ENCODE results near the gene LPXN.

LPXN gene

DNA sequence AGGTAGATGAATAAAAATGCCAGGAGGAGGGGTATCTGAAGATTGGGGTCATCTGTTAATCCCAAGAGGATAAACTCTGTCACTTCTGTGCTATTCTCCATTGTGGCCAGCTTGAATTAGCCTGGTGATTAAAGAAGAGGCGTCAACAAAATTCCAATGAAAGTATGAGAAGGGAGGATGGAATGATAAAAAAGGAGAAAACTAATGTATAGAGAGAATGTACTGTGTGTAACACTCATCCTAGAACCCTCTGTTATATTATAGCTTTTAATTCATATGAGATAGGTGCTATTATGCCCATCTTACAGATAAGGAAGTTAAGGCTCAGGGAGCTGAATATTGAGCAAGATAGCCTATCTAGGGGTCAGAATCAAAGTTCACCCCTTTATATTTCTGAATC lies 67.7 kb downstream of the LPXN start, which contains the start of gene OR5B21:
Gene OR5B21, minus strand, starts transcription at position 101 of the 400 bp plus-strand sequence. Its CDS starts 0 bp downstream, at position 101.
- Histone ChIP-seq H3K4me1 (ENCODE audit: insufficient read depth, low read length) (peaks cover 4% of the 10 kb centered on the region), H3K27me3 (ENCODE audit: insufficient read depth, low read length) (no peaks in the 10 kb centered on the region), H3K36me3 (ENCODE audit: insufficient read depth, low read depth, low read length) (no peaks in the 10 kb centered on the region), H3K4me3 (ENCODE audit: low read length) (no peak within 1 kb of the TSS), H3K9me3 (ENCODE audit: insufficient read depth, low read depth, low read length) (no peaks in the 10 kb centered on the region), H3K9ac (ENCODE audit: low read depth, low read length) (no peak within 1 kb of the TSS), H3K27ac (ENCODE audit: low read length) (no peak within 1 kb of the TSS)

DNA sequence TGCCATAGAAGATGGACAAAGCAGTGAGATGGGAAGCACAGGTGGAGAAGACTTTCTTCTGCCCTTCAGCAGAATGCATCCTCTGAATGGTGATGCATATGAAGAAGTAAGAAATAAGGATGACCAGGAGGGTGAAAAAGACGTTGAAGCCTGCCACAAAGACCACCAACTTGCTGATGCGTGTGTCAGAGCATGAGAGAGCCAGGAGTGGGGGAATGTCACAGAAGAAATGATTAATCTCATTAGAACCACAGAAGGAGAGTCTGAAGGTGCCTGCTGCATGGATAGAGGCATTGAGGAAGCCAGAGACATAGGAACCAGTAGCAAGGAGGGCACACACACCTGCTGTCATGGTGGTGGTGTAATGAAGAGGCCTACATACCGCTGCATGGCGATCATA lies 68.3 kb downstream of the LPXN start:
- Histone ChIP-seq H3K4me1 (ENCODE audit: insufficient read depth, low read length) (no peaks in the 10 kb centered on the region; the same call in 1 of the 2 replicates), H3K36me3 (ENCODE audit: insufficient read depth, low read depth, low read length) (no peaks in the 10 kb centered on the region), H3K27me3 (ENCODE audit: insufficient read depth, low read length) (no peaks in the 10 kb centered on the region), H3K27ac (ENCODE audit: low read length) (no peak overlapping the region), H3K9me3 (ENCODE audit: insufficient read depth, low read depth, low read length) (no peaks in the 10 kb centered on the region), H3K9ac (ENCODE audit: low read depth, low read length) (no peak overlapping the region), H3K4me3 (ENCODE audit: low read length) (no peak overlapping the region)

DNA sequence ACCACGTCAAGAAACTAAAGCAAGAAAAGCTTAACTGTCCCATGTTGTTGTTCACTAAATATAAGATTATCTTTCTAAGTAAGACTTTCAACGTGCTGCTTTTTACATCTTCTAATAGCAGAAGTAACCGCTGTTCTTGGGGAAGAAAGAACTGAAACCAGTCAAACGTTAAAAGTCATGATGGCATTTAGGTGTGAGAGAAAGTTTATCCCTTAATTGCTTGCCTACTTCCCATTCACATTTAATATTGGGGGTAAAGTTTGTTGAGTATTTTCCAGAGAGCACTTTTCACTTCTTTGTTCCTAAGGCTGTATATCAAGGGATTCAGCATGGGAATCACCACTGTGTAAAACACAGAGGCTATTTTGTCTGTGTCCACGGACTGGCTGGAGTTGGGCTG lies 68.7 kb downstream of the LPXN start:
- Histone ChIP-seq H3K9me3 (ENCODE audit: insufficient read depth, low read depth, low read length) (no peaks in the 10 kb centered on the region), H3K4me1 (ENCODE audit: insufficient read depth, low read length) (no peaks in the 10 kb centered on the region; the same call in 1 of the 2 replicates), H3K27ac (ENCODE audit: low read length) (no peak overlapping the region), H3K27me3 (ENCODE audit: insufficient read depth, low read length) (no peaks in the 10 kb centered on the region), H3K36me3 (ENCODE audit: insufficient read depth, low read depth, low read length) (no peaks in the 10 kb centered on the region), H3K9ac (ENCODE audit: low read depth, low read length) (no peak overlapping the region), H3K4me3 (ENCODE audit: low read length) (no peak overlapping the region)

DNA sequence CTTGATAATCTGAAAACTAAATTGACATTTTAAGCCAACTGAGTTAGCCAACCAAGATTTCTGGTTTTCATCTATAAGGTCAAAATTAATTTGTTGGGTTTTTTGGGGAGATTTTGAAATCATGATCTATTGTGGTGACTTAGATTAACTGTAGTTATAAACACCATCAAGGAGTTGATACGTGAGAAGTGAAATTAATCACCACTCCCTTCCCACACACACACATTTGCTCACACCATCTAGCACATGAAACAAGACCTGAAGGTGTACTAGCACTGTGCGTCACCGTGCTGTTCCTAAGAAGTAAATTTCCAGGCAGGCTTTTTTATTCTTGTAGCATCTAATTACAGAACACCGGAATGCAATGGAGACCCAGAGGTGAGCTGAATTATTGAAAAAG lies 69.8 kb downstream of the LPXN start:
- H3K4me3 ChIP-seq (ENCODE audit: low read length): no peak overlapping the region
- no peaks in the 10 kb centered on the region for H3K27me3 ChIP-seq (ENCODE audit: insufficient read depth, low read length)
- no peaks in the 10 kb centered on the region for H3K9me3 ChIP-seq (ENCODE audit: insufficient read depth, low read depth, low read length)
- no peaks in the 10 kb centered on the region for H3K36me3 ChIP-seq (ENCODE audit: insufficient read depth, low read depth, low read length)
- H3K4me1 ChIP-seq (ENCODE audit: insufficient read depth, low read length): no peaks in the 10 kb centered on the region
- H3K9ac ChIP-seq (ENCODE audit: low read depth, low read length): no peak overlapping the region
- no peak overlapping the region for H3K27ac ChIP-seq (ENCODE audit: low read length)

DNA sequence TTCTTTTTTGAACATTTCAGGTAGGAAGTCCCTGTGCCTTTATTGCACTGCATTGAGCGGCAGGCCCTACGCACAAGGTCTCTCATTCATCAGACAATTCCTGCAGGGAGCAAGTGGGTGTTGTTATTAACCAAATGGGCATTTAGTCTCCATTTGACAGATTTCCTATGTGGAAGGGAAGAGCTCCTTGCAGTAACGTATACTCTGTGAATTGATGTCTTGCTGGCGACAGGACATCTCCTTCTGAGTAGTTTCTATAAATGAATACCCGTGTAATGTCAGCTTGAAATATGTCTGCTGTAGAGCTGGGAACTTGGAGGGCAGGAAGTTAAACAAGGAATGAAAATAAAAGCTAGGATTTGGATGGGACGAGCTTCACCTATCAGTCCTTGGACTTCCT lies 71.4 kb downstream of the LPXN start:
- H3K9ac ChIP-seq (ENCODE audit: low read depth, low read length): no peak overlapping the region
- no peaks in the 10 kb centered on the region for H3K9me3 ChIP-seq (ENCODE audit: insufficient read depth, low read depth, low read length)
- H3K27ac ChIP-seq (ENCODE audit: low read length): no peak overlapping the region
- no peak overlapping the region for H3K4me3 ChIP-seq (ENCODE audit: low read length)
- no peaks in the 10 kb centered on the region for H3K36me3 ChIP-seq (ENCODE audit: insufficient read depth, low read depth, low read length)
- no peaks in the 10 kb centered on the region for H3K4me1 ChIP-seq (ENCODE audit: insufficient read depth, low read length)
- H3K27me3 ChIP-seq (ENCODE audit: insufficient read depth, low read length): no peaks in the 10 kb centered on the region

DNA sequence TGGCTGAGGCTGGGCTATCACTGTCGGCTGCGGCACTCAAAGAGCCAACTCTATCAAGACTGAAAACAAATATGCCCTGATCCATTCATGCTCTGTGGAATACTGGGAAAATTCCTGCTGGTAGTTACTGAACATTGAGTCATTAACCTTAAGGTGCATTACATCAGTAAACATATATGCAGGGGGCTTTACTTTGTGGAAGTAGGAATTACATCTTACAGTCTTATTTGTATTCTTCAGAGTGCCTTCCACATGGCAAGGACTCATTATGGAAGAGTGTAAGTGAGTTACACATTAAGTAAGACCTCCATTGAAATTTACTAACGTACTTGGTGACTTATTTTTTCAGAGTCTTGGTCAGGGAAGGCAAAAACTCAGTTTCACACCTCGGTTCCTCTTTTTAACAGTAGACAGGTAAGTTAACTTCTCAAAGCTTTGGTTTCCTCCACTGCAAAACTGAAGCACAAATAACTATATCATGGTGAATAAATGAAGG lies 72.2 kb downstream of the LPXN start:
- no peak overlapping the region for H3K27ac ChIP-seq (ENCODE audit: low read length)
- no peak overlapping the region for H3K4me3 ChIP-seq (ENCODE audit: low read length)
- H3K9ac ChIP-seq (ENCODE audit: low read depth, low read length): no peak overlapping the region
- no peaks in the 10 kb centered on the region for H3K4me1 ChIP-seq (ENCODE audit: insufficient read depth, low read length)
- no peaks in the 10 kb centered on the region for H3K27me3 ChIP-seq (ENCODE audit: insufficient read depth, low read length)
- H3K9me3 ChIP-seq (ENCODE audit: insufficient read depth, low read depth, low read length): no peaks in the 10 kb centered on the region
- H3K36me3 ChIP-seq (ENCODE audit: insufficient read depth, low read depth, low read length): no peaks in the 10 kb centered on the region

DNA sequence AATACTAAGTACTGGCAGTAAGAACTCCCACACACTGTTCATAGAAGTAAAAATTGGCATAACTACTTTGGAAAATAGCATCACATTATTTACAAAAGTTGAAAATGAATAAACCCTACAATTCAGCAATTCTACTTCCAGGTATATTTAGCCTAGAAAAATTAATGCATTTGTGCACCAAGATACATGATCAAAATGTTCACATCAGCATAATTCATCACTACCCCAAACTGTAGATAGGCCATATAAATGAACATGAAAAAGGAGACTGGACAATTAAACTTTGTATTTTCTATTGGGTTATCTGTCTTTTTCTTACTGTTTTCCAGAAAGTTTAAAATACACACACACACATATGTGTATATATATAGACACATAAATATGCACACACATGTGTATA lies 73.7 kb downstream of the LPXN start:
- Histone ChIP-seq H3K9me3 (ENCODE audit: insufficient read depth, low read depth, low read length) (no peaks in the 10 kb centered on the region), H3K4me3 (ENCODE audit: low read length) (no peak overlapping the region), H3K4me1 (ENCODE audit: insufficient read depth, low read length) (no peaks in the 10 kb centered on the region), H3K27me3 (ENCODE audit: insufficient read depth, low read length) (no peaks in the 10 kb centered on the region), H3K9ac (ENCODE audit: low read depth, low read length) (no peak overlapping the region), H3K27ac (ENCODE audit: low read length) (no peak overlapping the region), H3K36me3 (ENCODE audit: insufficient read depth, low read depth, low read length) (no peaks in the 10 kb centered on the region)

DNA sequence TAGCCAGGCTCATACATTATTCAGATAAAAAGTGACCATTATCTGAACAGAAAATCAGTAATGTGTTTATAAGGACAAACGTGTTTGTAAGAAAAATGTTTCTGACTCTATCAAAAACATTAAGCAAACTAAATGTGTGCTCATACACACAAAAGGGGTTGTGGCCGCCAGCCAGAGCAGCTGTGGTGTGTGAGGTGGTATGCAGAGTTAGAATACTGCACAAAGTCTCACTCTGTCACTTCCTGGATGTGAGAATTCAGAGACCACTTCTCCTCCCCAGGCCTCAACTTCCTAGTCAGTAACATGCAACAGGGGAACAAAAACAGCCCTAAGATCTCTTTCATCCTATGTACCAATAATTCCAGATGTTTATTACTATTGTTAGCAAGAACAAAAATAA lies 77.2 kb downstream of the LPXN start:
- Histone ChIP-seq H3K36me3 (ENCODE audit: insufficient read depth, low read depth, low read length) (no peaks in the 10 kb centered on the region), H3K9ac (ENCODE audit: low read depth, low read length) (no peak overlapping the region), H3K9me3 (ENCODE audit: insufficient read depth, low read depth, low read length) (no peaks in the 10 kb centered on the region), H3K27me3 (ENCODE audit: insufficient read depth, low read length) (no peaks in the 10 kb centered on the region), H3K4me1 (ENCODE audit: insufficient read depth, low read length) (no peaks in the 10 kb centered on the region), H3K27ac (ENCODE audit: low read length) (no peak overlapping the region), H3K4me3 (ENCODE audit: low read length) (no peak overlapping the region)

DNA sequence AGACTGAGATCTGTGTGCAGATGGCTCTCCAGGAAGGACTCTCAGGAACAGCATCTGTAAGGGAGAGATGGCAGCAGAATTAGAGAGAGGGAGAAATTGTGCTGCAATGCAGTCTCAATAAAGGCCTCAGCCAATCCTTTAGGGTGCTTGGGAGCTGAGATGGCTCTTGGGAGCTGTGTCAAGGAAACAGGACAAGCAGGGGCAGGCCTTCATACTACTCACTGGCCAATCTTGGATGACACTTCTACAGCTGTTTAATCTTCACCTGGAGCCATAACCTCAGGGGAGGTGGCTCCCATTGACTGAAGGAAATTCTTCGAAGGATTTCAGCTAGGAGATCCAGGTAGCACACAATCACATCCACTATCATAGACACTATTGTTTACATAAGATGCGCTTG lies 77.7 kb downstream of the LPXN start:
- Histone ChIP-seq H3K4me3 (ENCODE audit: low read length) (no peak overlapping the region), H3K9ac (ENCODE audit: low read depth, low read length) (no peak overlapping the region), H3K27ac (ENCODE audit: low read length) (no peak overlapping the region), H3K27me3 (ENCODE audit: insufficient read depth, low read length) (no peaks in the 10 kb centered on the region), H3K9me3 (ENCODE audit: insufficient read depth, low read depth, low read length) (no peaks in the 10 kb centered on the region), H3K36me3 (ENCODE audit: insufficient read depth, low read depth, low read length) (no peaks in the 10 kb centered on the region), H3K4me1 (ENCODE audit: insufficient read depth, low read length) (no peaks in the 10 kb centered on the region)

DNA sequence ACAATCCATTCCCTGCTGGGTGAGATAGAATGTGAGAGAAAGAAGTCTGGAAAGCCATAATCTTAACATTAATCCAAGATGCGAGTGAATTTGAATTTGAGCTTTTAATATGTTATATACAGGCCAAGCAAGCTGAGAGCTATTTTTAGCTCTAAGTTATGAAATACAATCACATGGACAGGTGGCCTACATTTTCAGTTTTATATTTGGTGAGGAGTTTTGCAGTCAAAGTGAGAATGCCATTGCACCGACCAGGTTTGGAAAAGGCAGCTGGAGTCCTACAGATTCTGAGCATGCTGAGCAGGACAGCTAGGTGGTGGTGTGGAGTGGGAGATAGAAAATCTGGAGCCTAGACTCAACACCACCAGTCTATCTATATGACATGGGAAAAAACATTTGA lies 79.8 kb downstream of the LPXN start:
- Histone ChIP-seq H3K9me3 (ENCODE audit: insufficient read depth, low read depth, low read length) (no peaks in the 10 kb centered on the region), H3K4me3 (ENCODE audit: low read length) (no peak overlapping the region), H3K4me1 (ENCODE audit: insufficient read depth, low read length) (no peaks in the 10 kb centered on the region), H3K9ac (ENCODE audit: low read depth, low read length) (no peak overlapping the region), H3K36me3 (ENCODE audit: insufficient read depth, low read depth, low read length) (no peaks in the 10 kb centered on the region), H3K27me3 (ENCODE audit: insufficient read depth, low read length) (no peaks in the 10 kb centered on the region), H3K27ac (ENCODE audit: low read length) (no peak overlapping the region)

DNA sequence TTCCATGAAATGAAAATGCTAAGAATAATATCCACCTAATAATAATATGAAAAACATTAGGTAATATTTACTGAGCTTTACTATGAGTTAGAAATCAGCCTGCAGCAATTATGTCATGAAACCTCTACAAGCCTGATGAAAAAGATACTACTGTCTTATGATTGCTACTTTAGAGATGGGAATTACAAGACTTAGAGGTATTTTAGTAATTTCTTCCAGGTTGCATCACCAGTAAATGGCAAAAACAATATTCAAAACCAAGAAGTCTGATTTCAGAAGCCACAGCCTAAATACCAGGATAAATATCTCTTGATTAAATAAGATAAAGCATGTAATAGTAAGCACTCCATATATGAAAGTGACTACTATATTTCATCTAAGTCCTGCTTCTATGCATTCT lies 81.6 kb downstream of the LPXN start:
- no peak overlapping the region for H3K4me3 ChIP-seq (ENCODE audit: low read length)
- H3K27me3 ChIP-seq (ENCODE audit: insufficient read depth, low read length): no peaks in the 10 kb centered on the region
- H3K9me3 ChIP-seq (ENCODE audit: insufficient read depth, low read depth, low read length): no peaks in the 10 kb centered on the region
- no peak overlapping the region for H3K27ac ChIP-seq (ENCODE audit: low read length)
- no peak overlapping the region for H3K9ac ChIP-seq (ENCODE audit: low read depth, low read length)
- H3K4me1 ChIP-seq (ENCODE audit: insufficient read depth, low read length): no peaks in the 10 kb centered on the region
- no peaks in the 10 kb centered on the region for H3K36me3 ChIP-seq (ENCODE audit: insufficient read depth, low read depth, low read length)

DNA sequence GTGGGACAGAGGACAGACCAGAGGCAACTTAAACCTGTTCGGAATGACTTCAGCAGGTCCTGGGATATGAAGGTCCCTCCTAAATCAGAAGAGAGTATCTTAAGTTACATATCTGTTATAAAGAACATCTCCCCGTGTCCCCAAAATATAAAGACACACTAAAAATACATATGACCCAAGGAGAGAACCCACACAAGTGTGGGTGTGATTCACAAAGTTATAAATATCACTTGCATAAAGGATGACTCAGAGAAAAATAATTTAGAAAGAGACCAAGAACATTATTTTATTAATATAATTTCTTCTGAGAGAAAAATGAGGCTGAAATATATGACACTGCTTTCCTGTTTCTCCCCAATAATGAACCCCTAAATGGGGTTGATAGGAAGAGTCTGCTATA lies 82.0 kb downstream of the LPXN start:
- Histone ChIP-seq H3K9me3 (ENCODE audit: insufficient read depth, low read depth, low read length) (no peaks in the 10 kb centered on the region), H3K9ac (ENCODE audit: low read depth, low read length) (no peak overlapping the region)

DNA sequence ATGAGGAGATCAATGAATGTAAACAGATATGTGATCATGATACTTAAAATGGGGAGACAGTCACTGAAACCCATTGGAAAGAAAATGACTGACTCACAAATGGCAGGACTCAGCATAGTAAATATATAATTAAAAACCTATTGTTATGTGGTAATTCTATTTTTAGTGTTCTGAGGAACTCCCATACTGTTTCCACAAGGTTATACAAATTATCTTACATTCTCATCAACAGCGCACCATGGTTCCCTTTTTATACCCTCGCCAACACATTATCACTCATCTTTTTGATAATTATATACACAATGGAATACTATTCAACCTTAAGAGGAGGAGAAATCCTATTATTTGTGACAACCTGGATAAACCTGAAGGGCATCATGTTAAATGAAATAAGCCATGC lies 84.8 kb downstream of the LPXN start:
- Histone ChIP-seq H3K4me3 (ENCODE audit: low read length) (no peak overlapping the region), H3K27ac (ENCODE audit: low read length) (no peak overlapping the region), H3K4me1 (ENCODE audit: insufficient read depth, low read length) (no peaks in the 10 kb centered on the region), H3K36me3 (ENCODE audit: insufficient read depth, low read depth, low read length) (no peaks in the 10 kb centered on the region), H3K27me3 (ENCODE audit: insufficient read depth, low read length) (no peaks in the 10 kb centered on the region), H3K9ac (ENCODE audit: low read depth, low read length) (no peak overlapping the region), H3K9me3 (ENCODE audit: insufficient read depth, low read depth, low read length) (no peaks in the 10 kb centered on the region)

More for the DNA sequence above, 82.0 kb downstream of the LPXN start:
- Histone ChIP-seq H3K27ac (ENCODE audit: low read length) (no peak overlapping the region), H3K4me3 (ENCODE audit: low read length) (no peak overlapping the region), H3K36me3 (ENCODE audit: insufficient read depth, low read depth, low read length) (no peaks in the 10 kb centered on the region), H3K4me1 (ENCODE audit: insufficient read depth, low read length) (no peaks in the 10 kb centered on the region), H3K27me3 (ENCODE audit: insufficient read depth, low read length) (no peaks in the 10 kb centered on the region)
